ENCODE results near the gene SDHAF2.
A peak's percentile ranks its signal among the peaks of the same experiment; 100 is the strongest.
"Not testable (repeated sequence)": the region's sequence is repeated elsewhere in the genome, so short reads cannot be mapped to it uniquely, and the experiment has no call there.

Gene SDHAF2

DNA sequence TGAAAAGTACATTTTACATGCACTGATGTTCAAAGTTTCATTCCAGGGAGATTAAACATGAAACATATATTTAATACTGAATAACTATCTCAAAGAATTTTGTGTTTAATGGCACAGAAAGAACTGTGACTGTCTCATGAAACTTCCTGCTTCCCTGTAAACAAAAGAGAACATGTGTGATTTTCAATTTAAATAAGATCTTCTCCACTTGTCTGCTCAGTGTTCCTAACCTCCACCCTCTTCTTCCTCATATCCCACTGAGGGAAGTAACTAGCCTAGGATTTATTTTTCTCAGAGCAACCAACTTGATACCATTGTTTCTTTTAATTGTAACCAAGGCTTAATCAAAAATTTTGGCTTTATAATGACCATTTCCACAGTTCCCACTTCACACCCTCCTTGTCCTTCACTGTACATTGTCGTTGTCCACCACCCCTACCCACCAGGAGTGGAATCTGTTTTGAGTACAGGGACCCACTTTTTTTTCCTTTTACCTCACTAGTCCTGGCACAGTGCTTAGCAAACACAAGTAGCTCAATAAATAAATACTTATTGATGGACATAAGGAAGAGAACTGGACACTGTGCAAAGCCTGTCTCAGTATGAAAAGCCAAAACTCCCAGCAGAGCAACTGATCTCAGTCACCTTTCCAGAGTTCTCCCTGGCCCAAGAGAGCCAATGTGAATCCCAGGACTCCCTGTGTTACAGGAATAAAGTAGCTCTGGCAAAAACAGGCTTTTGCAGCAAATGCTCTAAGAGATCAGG is 4.4 kb upstream of the SDHAF2 start:
- DNase-seq: no peak

DNA sequence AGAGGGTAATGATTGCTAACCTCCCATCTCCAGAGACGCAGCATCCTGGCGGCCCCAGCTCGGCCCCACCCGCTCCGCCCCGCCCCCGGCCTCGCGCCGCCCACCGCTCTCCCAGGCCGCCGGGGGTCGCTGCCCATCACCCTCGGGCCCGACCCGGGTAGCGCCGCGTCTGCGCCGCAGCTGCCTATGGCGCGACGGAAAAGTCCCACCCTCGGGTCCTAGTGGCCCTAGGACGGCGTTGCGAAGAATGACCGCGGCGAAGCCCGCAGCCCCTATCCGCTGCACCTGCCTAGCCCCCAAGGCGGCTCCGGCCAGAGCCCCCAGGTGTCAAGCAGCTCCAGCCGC is 606 bp upstream of the SDHAF2 start:
- peak; percentile 61 for DNase-seq

DNA sequence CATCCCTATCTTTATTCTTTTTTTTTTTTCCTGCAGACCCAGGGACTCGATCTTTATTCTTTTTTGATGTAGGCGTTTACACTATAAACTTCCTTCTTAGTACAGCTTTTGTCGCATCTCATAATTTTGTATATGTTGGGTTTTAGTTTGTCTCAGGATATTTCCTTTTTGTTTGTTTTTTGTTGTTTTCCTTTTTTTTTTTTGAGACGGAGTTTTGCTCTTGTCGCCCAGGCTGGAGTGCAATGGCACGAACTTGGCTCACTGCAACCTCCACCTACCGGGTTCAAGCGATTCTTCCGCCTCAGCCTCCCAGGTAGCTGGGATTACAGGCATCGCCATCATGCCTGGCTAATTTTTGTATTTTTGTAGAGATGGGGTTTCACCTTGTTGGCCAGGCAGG is 915 bp downstream of the SDHAF2 start:
- not testable (repeated sequence) for DNase-seq

DNA sequence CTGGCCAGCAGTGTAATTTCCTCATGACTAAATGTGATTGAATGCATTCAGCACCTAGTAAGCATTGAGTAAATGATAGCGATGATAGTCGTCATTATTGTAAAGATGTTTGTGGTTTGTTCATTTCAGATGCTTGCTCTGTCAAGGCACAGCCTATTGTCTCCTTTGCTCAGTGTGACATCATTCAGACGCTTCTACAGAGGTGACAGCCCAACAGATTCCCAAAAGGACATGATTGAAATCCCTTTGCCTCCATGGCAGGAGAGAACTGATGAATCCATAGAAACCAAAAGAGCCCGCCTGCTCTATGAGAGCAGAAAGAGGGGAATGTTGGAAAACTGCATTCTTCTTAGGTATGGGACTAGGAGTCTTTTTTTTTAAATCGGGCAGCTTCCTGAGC is 7.6 kb downstream of the SDHAF2 start:
- no peak for DNase-seq

DNA sequence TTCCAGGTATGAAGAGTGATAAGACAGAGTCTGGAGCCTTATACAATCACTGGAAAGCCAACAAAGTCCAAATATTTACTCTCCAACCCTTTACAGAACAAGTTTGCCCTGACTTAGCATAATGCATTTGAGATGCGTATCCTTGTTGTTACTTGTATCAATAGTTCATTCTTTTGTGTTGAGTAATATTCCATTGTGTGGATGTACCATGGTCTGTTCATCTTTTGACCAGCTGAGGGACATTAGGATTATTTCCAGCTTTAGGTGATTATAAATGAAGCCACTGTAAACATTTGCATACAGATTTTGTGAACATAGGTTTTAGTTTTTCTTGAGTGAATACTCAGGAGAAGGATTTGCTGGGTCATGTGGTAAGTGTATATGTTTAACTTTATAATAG is 9.7 kb downstream of the SDHAF2 start:
- DNase-seq: no peak

DNA sequence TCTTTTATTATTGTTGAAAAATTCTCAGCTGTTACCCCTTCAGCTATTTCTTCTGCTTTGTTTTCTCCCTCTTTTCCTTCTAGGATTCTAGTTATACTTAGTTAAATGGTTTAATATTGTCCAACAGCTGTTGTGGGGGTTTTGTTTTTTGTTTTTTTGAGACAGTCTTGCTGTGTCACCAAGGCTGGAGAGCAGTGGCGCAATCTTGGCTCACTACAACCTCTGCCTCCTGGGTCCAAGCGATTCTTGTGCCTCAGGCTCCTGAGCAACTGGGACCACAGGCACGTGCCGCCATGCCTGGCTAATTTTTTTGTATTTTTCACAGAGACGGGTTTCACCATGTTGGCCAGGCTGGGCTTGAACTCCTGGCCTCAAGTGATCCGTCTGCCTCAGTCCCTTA is 12.7 kb downstream of the SDHAF2 start:
- DNase-seq: no peak

DNA sequence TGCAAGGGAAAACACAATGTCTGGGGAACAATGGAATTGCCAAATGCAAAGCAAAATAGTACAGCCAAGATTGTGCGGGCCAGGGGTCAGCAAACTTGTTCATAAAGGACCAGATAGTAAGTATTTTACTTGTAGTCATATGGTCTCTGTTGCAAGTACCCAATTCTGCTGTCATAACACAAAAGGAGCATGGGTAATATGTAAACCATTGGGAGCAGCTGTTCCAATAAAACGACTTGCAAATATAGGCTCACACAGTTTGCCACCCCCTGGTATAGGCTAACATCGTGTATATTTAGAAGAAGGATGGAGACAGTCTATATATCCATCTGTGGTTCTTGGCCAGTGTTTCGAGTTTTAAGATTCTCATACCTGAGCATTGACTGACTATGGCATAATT is 15.6 kb downstream of the SDHAF2 start:
- no peak for DNase-seq

- peak; percentile 40 for DNase-seq
Measured at GRCh38 chr11:61446211-61446651, 16.3 kb downstream of the SDHAF2 start.

DNA sequence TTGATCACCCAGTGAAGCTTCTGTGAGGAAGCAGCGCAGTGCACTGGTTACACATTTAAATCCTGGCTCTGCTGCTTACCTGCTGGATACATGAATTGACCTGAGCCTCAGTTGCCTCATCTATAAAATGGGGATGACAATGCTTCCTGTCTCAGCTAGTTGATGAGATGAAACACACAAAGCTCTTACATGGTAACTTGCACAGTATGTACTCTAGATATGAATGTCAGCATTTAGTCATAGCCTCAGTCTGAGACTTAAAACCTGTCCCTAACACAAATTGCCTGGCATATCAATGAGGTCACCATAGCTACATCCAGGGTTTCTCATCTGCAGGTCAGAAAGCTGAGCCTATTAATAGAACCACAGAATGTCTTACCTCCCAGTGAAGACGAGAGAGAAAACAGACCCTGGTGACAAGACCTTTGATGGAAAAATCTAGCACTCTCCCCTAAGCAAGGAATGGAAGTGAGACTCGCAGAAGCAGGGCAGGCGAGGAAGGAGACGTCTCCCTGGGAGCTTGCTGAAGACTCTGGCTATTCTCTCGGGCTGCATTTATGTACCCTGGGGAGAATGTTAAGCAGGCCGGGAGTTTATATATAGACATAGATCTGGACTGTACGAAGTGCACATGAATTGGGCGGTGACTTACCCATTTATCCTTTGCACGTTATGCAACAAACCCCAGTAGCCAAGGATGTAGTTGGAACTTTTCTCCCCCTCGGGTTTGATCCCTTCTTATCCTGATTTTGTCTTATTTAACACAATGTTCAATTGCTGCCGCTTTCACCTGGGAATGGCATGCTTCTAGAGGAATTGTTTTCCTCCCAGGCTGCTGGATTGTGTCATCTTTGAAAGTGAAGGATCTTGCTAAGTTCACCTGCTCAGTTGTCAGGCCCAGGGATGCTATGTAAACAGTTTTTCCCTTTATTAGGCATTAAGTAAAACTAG is 18.0 kb downstream of the SDHAF2 start:
- DNase-seq: no peak

DNA sequence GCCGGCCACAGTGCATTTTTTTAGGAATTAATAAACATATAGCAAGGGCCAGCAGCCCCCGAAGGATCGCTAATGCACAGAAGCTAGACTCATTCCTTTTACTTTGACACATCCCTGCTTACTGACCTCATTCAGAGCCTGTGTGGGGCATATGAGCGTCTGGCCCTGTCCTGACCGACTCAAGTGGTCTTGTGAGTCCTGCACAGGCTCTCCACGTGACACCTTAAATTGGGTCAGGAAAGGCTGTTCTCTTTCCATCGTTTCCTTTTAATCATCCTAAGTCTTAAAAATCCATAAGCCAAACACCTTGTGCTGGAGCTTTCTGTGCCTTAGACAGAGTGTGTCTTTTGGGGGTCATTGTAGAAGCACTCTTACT is 18.6 kb downstream of the SDHAF2 start:
- DNase-seq: no peak

GRCh38 chr11:61452825-61453224 is 22.9 kb downstream of the SDHAF2 start:
- no peak for DNase-seq

- DNase-seq: no peak
Measured at GRCh38 chr11:61453695-61454094, 23.8 kb downstream of the SDHAF2 start.

- DNase-seq: no peak
Measured at GRCh38 chr11:61454520-61454919, 24.6 kb downstream of the SDHAF2 start.

DNA sequence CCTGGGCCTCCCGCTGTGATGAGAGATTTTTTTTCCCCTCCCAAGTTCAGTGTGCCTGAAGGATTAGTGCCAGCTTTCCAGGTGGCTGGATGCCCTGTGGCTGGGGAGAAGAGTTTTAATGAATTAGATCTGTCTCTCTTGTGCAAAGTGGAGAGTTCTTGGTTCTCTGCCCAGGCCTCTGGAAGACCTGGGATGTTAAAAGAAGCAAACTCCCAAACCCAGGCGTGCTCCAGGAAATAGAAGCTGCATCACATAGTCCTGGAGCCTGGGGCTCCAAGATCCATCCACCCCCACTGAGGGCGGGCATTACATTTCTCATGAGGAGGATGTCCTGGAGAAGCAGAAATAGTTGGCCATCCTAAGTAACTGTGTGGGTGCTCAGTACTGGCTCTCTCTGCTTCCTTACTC is 30.6 kb downstream of the SDHAF2 start:
- DNase-seq: no peak

DNA sequence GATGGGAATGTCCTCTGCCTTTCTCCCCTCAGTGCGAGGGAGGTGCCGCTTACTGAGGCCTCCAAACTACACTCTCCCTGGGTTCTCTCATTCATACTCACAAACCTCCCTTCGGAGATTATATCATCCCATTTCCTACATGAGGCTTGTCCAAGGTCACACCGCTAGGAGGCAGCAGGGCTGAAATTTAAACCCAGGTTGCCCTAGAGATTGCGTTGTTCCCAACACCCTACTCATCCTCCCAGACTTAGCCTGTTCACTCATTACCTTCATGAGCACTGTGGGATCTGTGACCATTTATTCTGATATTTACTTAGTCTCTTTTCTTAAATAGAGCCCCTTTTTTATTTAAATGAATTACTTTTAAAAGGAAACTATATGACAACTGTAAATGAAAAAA is 31.1 kb downstream of the SDHAF2 start:
- no peak for DNase-seq

GRCh38 chr11:61467602-61468001 is 37.7 kb downstream of the SDHAF2 start:
- not testable (repeated sequence) for DNase-seq

- no peak for DNase-seq
Measured at GRCh38 chr11:61468002-61468401, 38.1 kb downstream of the SDHAF2 start.

- DNase-seq: no peak
Measured at GRCh38 chr11:61472282-61472681, 42.4 kb downstream of the SDHAF2 start.

DNA sequence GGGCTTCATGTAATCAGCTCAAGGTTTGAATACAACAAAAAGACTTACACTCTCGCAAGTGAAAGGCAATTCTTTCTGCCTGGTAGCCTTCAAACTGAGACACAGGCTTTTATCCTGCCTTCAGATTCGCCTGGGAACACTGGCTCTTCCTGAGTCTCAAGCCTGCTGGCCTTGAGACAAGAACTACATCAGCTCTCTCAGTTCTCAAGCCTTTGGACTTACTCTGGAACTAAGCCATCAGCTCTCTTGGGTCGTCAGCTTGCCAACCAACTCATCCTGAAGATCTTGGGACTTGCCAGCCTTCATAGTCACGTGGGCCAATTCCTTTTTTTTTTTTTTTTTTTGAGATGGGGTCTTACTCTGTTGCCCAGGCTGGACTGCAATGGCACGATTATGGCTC is 42.9 kb downstream of the SDHAF2 start:
- DNase-seq: no peak

GRCh38 chr11:61473370-61474012 is 43.6 kb downstream of the SDHAF2 start:
- DNase-seq: no peak

DNA sequence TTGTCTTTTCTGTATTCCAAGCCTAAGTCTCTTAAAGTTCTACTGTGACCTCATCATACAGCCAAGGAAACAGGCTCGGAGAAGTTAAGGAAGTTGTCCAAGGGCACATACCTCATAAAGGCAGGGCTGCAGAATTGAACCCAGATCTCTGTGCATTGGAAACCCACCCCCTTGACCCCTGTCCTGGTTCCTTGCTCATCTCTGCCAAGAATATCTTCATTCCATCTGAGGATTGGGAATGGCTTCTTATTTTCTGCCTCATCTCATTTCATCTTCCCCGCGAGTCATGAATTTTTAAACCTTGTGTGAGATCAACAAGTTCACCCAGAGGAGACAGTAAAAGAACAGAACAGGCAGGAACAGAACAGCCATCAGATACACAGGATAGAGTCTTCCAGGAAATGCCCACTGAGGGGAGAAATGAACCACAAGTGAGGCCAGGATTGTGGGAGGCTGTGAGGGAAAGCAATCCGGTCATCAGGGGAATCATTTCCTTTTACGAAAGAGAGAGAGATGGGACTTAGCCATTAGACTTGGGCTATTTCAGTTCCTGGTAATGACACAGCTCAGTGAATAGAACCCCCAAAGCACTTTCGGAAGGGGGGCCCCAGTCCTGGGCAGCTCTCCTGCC is 44.2 kb downstream of the SDHAF2 start:
- DNase-seq: no peak

DNA sequence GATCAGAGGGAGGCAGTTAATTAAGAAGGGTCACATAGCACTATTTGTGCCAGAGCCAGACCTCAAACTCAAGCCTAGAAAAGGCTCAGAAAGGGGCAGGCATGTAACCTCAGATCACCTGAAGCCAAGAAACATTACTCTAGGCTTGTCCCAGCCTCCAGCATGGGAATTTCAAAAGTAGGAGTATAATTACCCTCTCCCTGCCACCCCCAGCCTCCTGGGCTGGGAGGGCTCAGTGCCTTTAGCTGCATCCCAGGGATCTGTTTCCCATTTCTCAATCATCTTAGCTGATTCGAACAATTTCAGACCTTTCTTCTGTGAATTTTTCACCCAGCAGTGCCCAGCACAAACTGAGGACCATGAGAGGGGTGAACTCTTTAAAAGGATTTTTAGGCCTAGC is 45.5 kb downstream of the SDHAF2 start:
- DNase-seq: no peak

GRCh38 chr11:61476371-61476770 is 46.4 kb downstream of the SDHAF2 start:
- DNase-seq: no peak

Measured in CD4-positive, alpha-beta T cell treated with Interleukin-4 for 4 hours (primary cell).